Measurements from ENCODE around the gene MAP1LC3C.

DNA sequence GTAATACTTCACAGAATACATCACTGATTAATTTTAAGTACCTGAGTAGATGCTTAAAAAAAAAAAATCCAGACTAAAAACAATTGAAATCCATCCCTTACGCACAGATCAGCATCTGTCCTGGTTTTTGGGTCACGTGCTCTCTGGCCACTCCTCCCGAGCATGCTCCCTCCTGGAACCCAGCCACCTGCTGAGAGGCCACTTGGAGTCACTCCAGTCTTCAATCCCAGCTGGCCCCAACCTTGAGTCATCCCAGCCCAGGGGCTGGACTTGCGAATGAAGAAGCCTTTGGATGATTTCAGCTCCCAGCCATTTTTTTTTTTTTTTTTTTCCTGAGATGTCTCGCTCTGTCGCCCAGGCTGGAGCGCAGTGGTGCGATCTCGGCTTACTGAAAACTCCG lies 8.9 kb downstream of the MAP1LC3C start:
- TF ChIP-seq, protein P1, sequence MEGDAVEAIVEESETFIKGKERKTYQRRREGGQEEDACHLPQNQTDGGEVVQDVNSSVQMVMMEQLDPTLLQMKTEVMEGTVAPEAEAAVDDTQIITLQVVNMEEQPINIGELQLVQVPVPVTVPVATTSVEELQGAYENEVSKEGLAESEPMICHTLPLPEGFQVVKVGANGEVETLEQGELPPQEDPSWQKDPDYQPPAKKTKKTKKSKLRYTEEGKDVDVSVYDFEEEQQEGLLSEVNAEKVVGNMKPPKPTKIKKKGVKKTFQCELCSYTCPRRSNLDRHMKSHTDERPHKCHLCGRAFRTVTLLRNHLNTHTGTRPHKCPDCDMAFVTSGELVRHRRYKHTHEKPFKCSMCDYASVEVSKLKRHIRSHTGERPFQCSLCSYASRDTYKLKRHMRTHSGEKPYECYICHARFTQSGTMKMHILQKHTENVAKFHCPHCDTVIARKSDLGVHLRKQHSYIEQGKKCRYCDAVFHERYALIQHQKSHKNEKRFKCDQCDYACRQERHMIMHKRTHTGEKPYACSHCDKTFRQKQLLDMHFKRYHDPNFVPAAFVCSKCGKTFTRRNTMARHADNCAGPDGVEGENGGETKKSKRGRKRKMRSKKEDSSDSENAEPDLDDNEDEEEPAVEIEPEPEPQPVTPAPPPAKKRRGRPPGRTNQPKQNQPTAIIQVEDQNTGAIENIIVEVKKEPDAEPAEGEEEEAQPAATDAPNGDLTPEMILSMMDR (IDR thresholded peaks at IDR 0.05), result no peak
- TF ChIP-seq POLR2A (IDR thresholded peaks at IDR 0.05) (no peak), EP300 (IDR thresholded peaks at IDR 0.05) (no peak), POLR2AphosphoS5 (IDR thresholded peaks at IDR 0.05) (no peak)

All from stomach (tissue), 4 donors.